HepG2 (cell line): ENCODE data around the gene CPXM1. TPM values are rescaled to one million over a fixed set of nuclear protein-coding genes. Genes with fewer than 3 reads are reported as not detected.
A peak's percentile ranks its signal among the peaks of the same experiment; 100 is the strongest.

Source experiments
- PITX1 ChIP-seq: sonication (generic); formaldehyde crosslinking; IDR thresholded peaks from 2 replicates; pipeline ENCODE4 v1.5.1; 2020; ENCODE audit warnings: mild to moderate bottlenecking, missing genetic modification reagents
- SNAPC4 ChIP-seq: sonication (generic); formaldehyde crosslinking; IDR thresholded peaks from 2 replicates; pipeline ENCODE4 v1.4.0; 2020; ENCODE audit warnings: mild to moderate bottlenecking, missing genetic modification reagents
- SP4 ChIP-seq: sonication (generic); formaldehyde crosslinking; IDR thresholded peaks from 2 replicates; pipeline ENCODE4 v1.8.1; 2023; ENCODE audit warnings: mild to moderate bottlenecking, missing genetic modification reagents
- ZFP37 ChIP-seq: sonication (generic); formaldehyde crosslinking; IDR thresholded peaks from 2 replicates; pipeline ENCODE4 v1.4.0; 2020; ENCODE audit warnings: missing genetic modification reagents, borderline replicate concordance
- ZNF574 ChIP-seq: sonication (generic); formaldehyde crosslinking; IDR thresholded peaks from 2 replicates; pipeline ENCODE4 v1.4.0; 2020; ENCODE audit warnings: missing genetic modification reagents
- ZNF788 ChIP-seq: sonication (generic); formaldehyde crosslinking; IDR thresholded peaks from 2 replicates; pipeline ENCODE4 v1.5.0; 2020; ENCODE audit warnings: mild to moderate bottlenecking, missing genetic modification reagents, borderline replicate concordance
- polyA plus RNA-seq, 8 experiments: library from polyadenylated mRNA; depleted of rRNA in 3 of 8; stranded (reverse) in 7 of 8; unstranded in 1 of 8; fragments of >200 nt; fragmentation: Illumina TruSeq in 4 of 8; extraction: Trizol in 4 of 8; gene quantifications; 2 replicates each; pipeline versions ENCODE4 v1.2.1 to v1.2.3, GENCODE V29; 2011 to 2016; ENCODE audit warnings: low read depth in 4 of 8, missing spikeins in 1 of 8, mixed read lengths in 1 of 8; ENCODE audit not compliant: insufficient read depth in 1 of 8
- total RNA-seq, 5 experiments: library from RNA; depleted of rRNA; stranded (reverse); fragments of >200 nt; fragmentation: Illumina TruSeq; extraction: Trizol; gene quantifications; 2 replicates each; pipeline ENCODE4 v1.2.3, GENCODE V29; 2016; ENCODE audit warnings: low read depth in 1 of 5
- TF ChIP-seq, protein P1 (sequence below): sonication (generic); formaldehyde crosslinking; IDR thresholded peaks from 2 replicates; pipeline ENCODE4 v1.5.0; 2020; ENCODE audit warnings: mild to moderate bottlenecking, missing genetic modification reagents, borderline replicate concordance
- TF ChIP-seq, protein P2 (sequence below): sonication (generic); formaldehyde crosslinking; IDR thresholded peaks from 2 replicates; pipeline ENCODE4 v1.5.0; 2020; ENCODE audit warnings: mild to moderate bottlenecking, missing genetic modification reagents, borderline replicate concordance
- TF ChIP-seq, protein P3 (sequence below): sonication (generic); formaldehyde crosslinking; IDR thresholded peaks from 2 replicates; pipeline ENCODE4 v1.8.0; 2022; ENCODE audit warnings: mild to moderate bottlenecking, missing genetic modification reagents, moderate library complexity
- TF ChIP-seq, protein P4 (sequence below): IDR thresholded peaks from 2 replicates; pipeline ENCODE4 v1.6.1; 2016

The CPXM1 gene
- total and polyA plus RNA-seq, 2 of the 13 experiments (the other 11 are each of a cell fraction or from before 2014, with no cell fraction given), result 0.07 TPM; not detected in 1

- TF ChIP-seq SNAPC4 (CRISPR knock-in tag) (no peak), ZNF574 (CRISPR knock-in tag) (no peak), PITX1 (CRISPR knock-in tag) (peak; percentile 42; the same call in 1 of the 2 replicates), ZFP37 (CRISPR knock-in tag) (no peak), SP4 (CRISPR knock-in tag) (no peak; the same call in 1 of the 2 replicates), ZNF788 (CRISPR knock-in tag) (no peak)
- TF ChIP-seq, protein P1, sequence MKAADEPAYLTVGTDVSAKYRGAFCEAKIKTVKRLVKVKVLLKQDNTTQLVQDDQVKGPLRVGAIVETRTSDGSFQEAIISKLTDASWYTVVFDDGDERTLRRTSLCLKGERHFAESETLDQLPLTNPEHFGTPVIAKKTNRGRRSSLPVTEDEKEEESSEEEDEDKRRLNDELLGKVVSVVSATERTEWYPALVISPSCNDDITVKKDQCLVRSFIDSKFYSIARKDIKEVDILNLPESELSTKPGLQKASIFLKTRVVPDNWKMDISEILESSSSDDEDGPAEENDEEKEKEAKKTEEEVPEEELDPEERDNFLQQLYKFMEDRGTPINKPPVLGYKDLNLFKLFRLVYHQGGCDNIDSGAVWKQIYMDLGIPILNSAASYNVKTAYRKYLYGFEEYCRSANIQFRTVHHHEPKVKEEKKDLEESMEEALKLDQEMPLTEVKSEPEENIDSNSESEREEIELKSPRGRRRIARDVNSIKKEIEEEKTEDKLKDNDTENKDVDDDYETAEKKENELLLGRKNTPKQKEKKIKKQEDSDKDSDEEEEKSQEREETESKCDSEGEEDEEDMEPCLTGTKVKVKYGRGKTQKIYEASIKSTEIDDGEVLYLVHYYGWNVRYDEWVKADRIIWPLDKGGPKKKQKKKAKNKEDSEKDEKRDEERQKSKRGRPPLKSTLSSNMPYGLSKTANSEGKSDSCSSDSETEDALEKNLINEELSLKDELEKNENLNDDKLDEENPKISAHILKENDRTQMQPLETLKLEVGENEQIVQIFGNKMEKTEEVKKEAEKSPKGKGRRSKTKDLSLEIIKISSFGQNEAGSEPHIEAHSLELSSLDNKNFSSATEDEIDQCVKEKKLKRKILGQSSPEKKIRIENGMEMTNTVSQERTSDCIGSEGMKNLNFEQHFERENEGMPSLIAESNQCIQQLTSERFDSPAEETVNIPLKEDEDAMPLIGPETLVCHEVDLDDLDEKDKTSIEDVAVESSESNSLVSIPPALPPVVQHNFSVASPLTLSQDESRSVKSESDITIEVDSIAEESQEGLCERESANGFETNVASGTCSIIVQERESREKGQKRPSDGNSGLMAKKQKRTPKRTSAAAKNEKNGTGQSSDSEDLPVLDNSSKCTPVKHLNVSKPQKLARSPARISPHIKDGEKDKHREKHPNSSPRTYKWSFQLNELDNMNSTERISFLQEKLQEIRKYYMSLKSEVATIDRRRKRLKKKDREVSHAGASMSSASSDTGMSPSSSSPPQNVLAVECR (CRISPR knock-in tag), result 0 out of 2 replicates have a peak, but pooled peaks have one; percentile 3
- TF ChIP-seq, protein P2, sequence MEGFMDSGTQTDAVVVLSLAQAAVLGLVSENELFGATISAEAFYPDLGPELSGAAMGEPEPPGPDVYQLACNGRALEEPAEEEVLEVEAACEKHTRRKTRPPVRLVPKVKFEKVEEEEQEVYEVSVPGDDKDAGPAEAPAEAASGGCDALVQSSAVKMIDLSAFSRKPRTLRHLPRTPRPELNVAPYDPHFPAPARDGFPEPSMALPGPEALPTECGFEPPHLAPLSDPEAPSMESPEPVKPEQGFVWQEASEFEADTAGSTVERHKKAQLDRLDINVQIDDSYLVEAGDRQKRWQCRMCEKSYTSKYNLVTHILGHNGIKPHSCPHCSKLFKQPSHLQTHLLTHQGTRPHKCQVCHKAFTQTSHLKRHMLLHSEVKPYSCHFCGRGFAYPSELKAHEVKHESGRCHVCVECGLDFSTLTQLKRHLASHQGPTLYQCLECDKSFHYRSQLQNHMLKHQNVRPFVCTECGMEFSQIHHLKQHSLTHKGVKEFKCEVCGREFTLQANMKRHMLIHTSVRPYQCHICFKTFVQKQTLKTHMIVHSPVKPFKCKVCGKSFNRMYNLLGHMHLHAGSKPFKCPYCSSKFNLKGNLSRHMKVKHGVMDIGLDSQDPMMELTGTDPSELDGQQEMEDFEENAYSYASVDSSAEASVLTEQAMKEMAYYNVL (CRISPR knock-in tag), result no peak
- TF ChIP-seq, protein P3, sequence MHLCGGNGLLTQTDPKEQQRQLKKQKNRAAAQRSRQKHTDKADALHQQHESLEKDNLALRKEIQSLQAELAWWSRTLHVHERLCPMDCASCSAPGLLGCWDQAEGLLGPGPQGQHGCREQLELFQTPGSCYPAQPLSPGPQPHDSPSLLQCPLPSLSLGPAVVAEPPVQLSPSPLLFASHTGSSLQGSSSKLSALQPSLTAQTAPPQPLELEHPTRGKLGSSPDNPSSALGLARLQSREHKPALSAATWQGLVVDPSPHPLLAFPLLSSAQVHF (CRISPR knock-in tag), result no peak
- TF ChIP-seq, protein P4, sequence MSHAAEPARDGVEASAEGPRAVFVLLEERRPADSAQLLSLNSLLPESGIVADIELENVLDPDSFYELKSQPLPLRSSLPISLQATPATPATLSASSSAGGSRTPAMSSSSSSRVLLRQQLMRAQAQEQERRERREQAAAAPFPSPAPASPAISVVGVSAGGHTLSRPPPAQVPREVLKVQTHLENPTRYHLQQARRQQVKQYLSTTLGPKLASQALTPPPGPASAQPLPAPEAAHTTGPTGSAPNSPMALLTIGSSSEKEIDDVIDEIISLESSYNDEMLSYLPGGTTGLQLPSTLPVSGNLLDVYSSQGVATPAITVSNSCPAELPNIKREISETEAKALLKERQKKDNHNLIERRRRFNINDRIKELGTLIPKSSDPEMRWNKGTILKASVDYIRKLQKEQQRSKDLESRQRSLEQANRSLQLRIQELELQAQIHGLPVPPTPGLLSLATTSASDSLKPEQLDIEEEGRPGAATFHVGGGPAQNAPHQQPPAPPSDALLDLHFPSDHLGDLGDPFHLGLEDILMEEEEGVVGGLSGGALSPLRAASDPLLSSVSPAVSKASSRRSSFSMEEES, result no peak
These were observed 49.8 kb downstream of the CPXM1 start (continued) for GRCh38 chr20:2750491-2751251.
